WTC11 (cell line): Measurements from ENCODE around the gene BIRC5. TPM values are rescaled to one million over a fixed set of nuclear protein-coding genes. Genes with fewer than 3 reads are reported as not detected.
A peak's percentile ranks its signal among the peaks of the same experiment; 100 is the strongest.

ENCODE experiments used
- NFE2L1 ChIP-seq: sonication (generic); formaldehyde crosslinking; IDR thresholded peaks from 2 replicates; pipeline ENCODE4 v1.8.1; 2023; ENCODE audit warnings: missing genetic modification reagents
- ZNF232 ChIP-seq: sonication (generic); formaldehyde crosslinking; IDR thresholded peaks from 2 replicates; pipeline ENCODE4 v1.8.0; 2022; ENCODE audit warnings: mild to moderate bottlenecking, missing genetic modification reagents
- total RNA-seq: library from RNA; stranded (reverse); gene quantifications from 3 replicates; pipeline ENCODE4 v1.2.3, GENCODE V29; 2021
- TF ChIP-seq, protein P1 (sequence below): sonication (generic); formaldehyde crosslinking; IDR thresholded peaks from 2 replicates; pipeline ENCODE4 v1.8.1; 2023; ENCODE audit warnings: mild to moderate bottlenecking, missing genetic modification reagents, borderline replicate concordance
- TF ChIP-seq, protein P2 (sequence below): sonication (generic); formaldehyde crosslinking; IDR thresholded peaks from 2 replicates; pipeline ENCODE4 v1.8.0; 2023; ENCODE audit warnings: missing genetic modification reagents
- TF ChIP-seq, protein P3 (sequence below): sonication (generic); formaldehyde crosslinking; IDR thresholded peaks from 2 replicates; pipeline ENCODE4 v1.8.0; 2022; ENCODE audit warnings: mild to moderate bottlenecking, missing genetic modification reagents
- TF ChIP-seq, protein P4 (sequence below): sonication (generic); formaldehyde crosslinking; IDR thresholded peaks from 2 replicates; pipeline ENCODE4 v1.8.1; 2023; ENCODE audit warnings: mild to moderate bottlenecking, missing genetic modification reagents
- TF ChIP-seq, protein P5 (sequence below): fragments of 250-450 bp; sonication (Bioruptor Pico); conservative IDR thresholded peaks from 2 replicates; pipeline ENCODE4 v1.9.0; 2021; ENCODE audit warnings: mild to moderate bottlenecking
- TF ChIP-seq, protein P6 (sequence below): sonication (generic); formaldehyde crosslinking; IDR thresholded peaks from 2 replicates; pipeline ENCODE4 v1.8.0; 2023; ENCODE audit warnings: mild to moderate bottlenecking, missing genetic modification reagents

Gene BIRC5
- total RNA-seq, 1 experiment from 2014 or later, result 115 TPM

DNA sequence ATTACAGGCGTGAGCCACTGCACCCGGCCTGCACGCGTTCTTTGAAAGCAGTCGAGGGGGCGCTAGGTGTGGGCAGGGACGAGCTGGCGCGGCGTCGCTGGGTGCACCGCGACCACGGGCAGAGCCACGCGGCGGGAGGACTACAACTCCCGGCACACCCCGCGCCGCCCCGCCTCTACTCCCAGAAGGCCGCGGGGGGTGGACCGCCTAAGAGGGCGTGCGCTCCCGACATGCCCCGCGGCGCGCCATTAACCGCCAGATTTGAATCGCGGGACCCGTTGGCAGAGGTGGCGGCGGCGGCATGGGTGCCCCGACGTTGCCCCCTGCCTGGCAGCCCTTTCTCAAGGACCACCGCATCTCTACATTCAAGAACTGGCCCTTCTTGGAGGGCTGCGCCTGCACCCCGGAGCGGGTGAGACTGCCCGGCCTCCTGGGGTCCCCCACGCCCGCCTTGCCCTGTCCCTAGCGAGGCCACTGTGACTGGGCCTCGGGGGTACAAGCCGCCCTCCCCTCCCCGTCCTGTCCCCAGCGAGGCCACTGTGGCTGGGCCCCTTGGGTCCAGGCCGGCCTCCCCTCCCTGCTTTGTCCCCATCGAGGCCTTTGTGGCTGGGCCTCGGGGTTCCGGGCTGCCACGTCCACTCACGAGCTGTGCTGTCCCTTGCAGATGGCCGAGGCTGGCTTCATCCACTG lies at the start of gene BIRC5 (continued):
- TF ChIP-seq, protein P1, sequence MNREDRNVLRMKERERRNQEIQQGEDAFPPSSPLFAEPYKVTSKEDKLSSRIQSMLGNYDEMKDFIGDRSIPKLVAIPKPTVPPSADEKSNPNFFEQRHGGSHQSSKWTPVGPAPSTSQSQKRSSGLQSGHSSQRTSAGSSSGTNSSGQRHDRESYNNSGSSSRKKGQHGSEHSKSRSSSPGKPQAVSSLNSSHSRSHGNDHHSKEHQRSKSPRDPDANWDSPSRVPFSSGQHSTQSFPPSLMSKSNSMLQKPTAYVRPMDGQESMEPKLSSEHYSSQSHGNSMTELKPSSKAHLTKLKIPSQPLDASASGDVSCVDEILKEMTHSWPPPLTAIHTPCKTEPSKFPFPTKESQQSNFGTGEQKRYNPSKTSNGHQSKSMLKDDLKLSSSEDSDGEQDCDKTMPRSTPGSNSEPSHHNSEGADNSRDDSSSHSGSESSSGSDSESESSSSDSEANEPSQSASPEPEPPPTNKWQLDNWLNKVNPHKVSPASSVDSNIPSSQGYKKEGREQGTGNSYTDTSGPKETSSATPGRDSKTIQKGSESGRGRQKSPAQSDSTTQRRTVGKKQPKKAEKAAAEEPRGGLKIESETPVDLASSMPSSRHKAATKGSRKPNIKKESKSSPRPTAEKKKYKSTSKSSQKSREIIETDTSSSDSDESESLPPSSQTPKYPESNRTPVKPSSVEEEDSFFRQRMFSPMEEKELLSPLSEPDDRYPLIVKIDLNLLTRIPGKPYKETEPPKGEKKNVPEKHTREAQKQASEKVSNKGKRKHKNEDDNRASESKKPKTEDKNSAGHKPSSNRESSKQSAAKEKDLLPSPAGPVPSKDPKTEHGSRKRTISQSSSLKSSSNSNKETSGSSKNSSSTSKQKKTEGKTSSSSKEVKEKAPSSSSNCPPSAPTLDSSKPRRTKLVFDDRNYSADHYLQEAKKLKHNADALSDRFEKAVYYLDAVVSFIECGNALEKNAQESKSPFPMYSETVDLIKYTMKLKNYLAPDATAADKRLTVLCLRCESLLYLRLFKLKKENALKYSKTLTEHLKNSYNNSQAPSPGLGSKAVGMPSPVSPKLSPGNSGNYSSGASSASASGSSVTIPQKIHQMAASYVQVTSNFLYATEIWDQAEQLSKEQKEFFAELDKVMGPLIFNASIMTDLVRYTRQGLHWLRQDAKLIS (CRISPR knock-in tag), result peak; percentile 87; the same call in 1 of the 2 replicates
- TF ChIP-seq, protein P2, sequence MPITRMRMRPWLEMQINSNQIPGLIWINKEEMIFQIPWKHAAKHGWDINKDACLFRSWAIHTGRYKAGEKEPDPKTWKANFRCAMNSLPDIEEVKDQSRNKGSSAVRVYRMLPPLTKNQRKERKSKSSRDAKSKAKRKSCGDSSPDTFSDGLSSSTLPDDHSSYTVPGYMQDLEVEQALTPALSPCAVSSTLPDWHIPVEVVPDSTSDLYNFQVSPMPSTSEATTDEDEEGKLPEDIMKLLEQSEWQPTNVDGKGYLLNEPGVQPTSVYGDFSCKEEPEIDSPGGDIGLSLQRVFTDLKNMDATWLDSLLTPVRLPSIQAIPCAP (CRISPR knock-in tag), result peak; percentile 52; the same call in 1 of the 2 replicates
- TF ChIP-seq ZNF232 (CRISPR knock-in tag), result peak; percentile 57
- TF ChIP-seq, protein P3, sequence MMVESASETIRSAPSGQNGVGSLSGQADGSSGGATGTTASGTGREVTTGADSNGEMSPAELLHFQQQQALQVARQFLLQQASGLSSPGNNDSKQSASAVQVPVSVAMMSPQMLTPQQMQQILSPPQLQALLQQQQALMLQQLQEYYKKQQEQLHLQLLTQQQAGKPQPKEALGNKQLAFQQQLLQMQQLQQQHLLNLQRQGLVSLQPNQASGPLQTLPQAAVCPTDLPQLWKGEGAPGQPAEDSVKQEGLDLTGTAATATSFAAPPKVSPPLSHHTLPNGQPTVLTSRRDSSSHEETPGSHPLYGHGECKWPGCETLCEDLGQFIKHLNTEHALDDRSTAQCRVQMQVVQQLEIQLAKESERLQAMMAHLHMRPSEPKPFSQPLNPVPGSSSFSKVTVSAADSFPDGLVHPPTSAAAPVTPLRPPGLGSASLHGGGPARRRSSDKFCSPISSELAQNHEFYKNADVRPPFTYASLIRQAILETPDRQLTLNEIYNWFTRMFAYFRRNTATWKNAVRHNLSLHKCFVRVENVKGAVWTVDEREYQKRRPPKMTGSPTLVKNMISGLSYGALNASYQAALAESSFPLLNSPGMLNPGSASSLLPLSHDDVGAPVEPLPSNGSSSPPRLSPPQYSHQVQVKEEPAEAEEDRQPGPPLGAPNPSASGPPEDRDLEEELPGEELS (CRISPR knock-in tag), result peak; percentile 89
- TF ChIP-seq, protein P4, sequence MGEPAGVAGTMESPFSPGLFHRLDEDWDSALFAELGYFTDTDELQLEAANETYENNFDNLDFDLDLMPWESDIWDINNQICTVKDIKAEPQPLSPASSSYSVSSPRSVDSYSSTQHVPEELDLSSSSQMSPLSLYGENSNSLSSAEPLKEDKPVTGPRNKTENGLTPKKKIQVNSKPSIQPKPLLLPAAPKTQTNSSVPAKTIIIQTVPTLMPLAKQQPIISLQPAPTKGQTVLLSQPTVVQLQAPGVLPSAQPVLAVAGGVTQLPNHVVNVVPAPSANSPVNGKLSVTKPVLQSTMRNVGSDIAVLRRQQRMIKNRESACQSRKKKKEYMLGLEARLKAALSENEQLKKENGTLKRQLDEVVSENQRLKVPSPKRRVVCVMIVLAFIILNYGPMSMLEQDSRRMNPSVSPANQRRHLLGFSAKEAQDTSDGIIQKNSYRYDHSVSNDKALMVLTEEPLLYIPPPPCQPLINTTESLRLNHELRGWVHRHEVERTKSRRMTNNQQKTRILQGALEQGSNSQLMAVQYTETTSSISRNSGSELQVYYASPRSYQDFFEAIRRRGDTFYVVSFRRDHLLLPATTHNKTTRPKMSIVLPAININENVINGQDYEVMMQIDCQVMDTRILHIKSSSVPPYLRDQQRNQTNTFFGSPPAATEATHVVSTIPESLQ, result no peak
- TF ChIP-seq, protein P5, sequence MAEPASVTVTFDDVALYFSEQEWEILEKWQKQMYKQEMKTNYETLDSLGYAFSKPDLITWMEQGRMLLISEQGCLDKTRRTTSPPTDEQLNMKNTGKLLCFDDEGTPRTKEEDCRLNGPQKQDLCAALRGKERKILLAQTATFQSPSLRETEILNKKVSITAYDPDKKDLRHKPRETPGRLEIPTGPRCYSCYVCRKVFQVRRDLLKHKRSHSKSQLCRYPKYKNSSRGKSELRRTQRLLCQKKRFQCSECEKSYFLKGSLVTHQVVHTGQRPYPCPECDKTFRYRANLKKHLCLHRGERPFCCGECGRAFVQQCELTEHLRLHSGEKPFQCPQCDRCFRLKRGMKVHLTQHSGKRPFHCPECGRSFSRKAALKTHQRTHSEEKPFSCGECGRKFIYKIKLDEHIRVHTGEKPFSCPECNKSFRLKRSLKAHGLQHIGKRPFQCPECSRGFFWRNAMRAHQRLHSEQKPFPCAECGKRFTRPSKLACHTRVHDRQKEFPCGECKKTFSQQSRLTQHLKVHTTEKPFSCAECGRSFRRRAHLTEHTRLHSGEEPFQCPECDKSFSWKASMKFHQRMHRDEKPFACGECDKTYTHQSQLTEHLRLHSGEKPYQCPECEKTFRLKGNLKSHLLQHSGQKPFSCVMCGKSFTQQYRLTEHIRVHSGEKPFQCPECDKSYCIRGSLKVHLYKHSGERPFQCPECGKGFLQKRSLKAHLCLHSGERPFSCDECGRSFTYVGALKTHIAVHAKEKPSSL (CRISPR knock-in tag), result no peak
- peak; percentile 91; the same call in 1 of the 2 replicates for TF ChIP-seq NFE2L1 (CRISPR knock-in tag)
- TF ChIP-seq, protein P6, sequence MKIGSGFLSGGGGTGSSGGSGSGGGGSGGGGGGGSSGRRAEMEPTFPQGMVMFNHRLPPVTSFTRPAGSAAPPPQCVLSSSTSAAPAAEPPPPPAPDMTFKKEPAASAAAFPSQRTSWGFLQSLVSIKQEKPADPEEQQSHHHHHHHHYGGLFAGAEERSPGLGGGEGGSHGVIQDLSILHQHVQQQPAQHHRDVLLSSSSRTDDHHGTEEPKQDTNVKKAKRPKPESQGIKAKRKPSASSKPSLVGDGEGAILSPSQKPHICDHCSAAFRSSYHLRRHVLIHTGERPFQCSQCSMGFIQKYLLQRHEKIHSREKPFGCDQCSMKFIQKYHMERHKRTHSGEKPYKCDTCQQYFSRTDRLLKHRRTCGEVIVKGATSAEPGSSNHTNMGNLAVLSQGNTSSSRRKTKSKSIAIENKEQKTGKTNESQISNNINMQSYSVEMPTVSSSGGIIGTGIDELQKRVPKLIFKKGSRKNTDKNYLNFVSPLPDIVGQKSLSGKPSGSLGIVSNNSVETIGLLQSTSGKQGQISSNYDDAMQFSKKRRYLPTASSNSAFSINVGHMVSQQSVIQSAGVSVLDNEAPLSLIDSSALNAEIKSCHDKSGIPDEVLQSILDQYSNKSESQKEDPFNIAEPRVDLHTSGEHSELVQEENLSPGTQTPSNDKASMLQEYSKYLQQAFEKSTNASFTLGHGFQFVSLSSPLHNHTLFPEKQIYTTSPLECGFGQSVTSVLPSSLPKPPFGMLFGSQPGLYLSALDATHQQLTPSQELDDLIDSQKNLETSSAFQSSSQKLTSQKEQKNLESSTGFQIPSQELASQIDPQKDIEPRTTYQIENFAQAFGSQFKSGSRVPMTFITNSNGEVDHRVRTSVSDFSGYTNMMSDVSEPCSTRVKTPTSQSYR, result peak; percentile 80; the same call in 1 of the 2 replicates
- TF ChIP-seq, all 79 proteins: peak for 35
